Adrenal gland (tissue), 12 donors: ENCODE data around the gene SYNM. TPM values are rescaled to one million over a fixed set of nuclear protein-coding genes. Genes with fewer than 3 reads are reported as not detected.

Experiments used
- DNase-seq, 7 donors: peaks; one replicate each; pipeline ENCODE4 v3.0.0-alpha.2; 2019 to 2020
- H3K27ac ChIP-seq, 5 donors: fragments of 200-600 bp; sonication (generic) in 4 of 5; 1 replicate in 3 of 5; 2 replicates in 2 of 5; pipeline versions ENCODE4 v1.5.1 to v1.8.0; 2016 to 2020; ENCODE audit warnings: mild to moderate bottlenecking in 1 of 5
- H3K27me3 ChIP-seq: fragments of 200-600 bp; 2 replicates; pipeline ENCODE4 v1.8.0; 2021
- H3K36me3 ChIP-seq, 2 donors: fragments of 200-600 bp; replicated peaks in 1 of 2; 1 replicate in 1 of 2; 2 replicates in 1 of 2; pipeline versions ENCODE4 v1.5.1 to v1.8.0; 2018 to 2022
- H3K4me1 ChIP-seq, 2 donors: fragments of 200-600 bp; replicated peaks in 1 of 2; 1 replicate in 1 of 2; 2 replicates in 1 of 2; pipeline versions ENCODE4 v1.5.1 to v1.8.0; 2018 to 2021
- H3K4me3 ChIP-seq, 4 donors: fragments of 200-600 bp; sonication (generic) in 3 of 4; one replicate each; pipeline ENCODE4 v1.5.1; 2016 to 2018
- H3K9me3 ChIP-seq, 3 donors: fragments of 200-600 bp; sonication (generic) in 1 of 3; replicated peaks in 1 of 3; 1 replicate in 2 of 3; 2 replicates in 1 of 3; pipeline versions ENCODE4 v1.5.1 to v1.8.0; 2016 to 2021
- POLR2A ChIP-seq, 2 donors: fragments of 450-650 bp; IDR thresholded peaks; one replicate each; pipeline ENCODE4 v1.6.1; 2017; ENCODE audit warnings: antibody characterized with exemption in 2 of 2, mild to moderate bottlenecking in 2 of 2, moderate library complexity in 1 of 2
- WGBS, 4 donors: extraction: QIAGEN DNeasy Blood & Tissue Kit in 2 of 4; methylation state at CpG; one replicate each; pipeline versions ENCODE4 v1.1.5 to v1.1.7; 2013 to 2017; 5-methylcytosine and 5-hydroxymethylcytosine counted together
- intact Hi-C, 2 donors: fragments of 100-400 bp; cut with DNase I; formaldehyde crosslinking; loops; one replicate each; pipeline versions ENCODE4 v1.14.1 to v1.15.0; 2022 to 2023
- polyA plus RNA-seq, 3 donors: library from polyadenylated mRNA; stranded (reverse); fragments of 200-250 nt in 2 of 3; fragments of 350-450 nt in 1 of 3; fragmentation: Illumina TruSeq in 1 of 3; extraction: RNeasy Lipid Tissue Mini Kit (QIAGEN cat#74804) in 1 of 3; gene quantifications; one replicate each; pipeline ENCODE4 v1.2.3, GENCODE V29; 2013 to 2014
- total RNA-seq, 9 donors: library from RNA; depleted of rRNA in 4 of 9; stranded (reverse); fragments of >200 nt in 4 of 9; fragments of 120-200 nt in 1 of 9; fragmentation: NEBNext Ultra II Directional in 1 of 9; extraction: Animal tissue kit (Norgen Biotek cat#: 25700) in 1 of 9; gene quantifications; one replicate each; pipeline versions ENCODE4 v1.1.0 to v1.2.4, GENCODE V29; 2013 to 2023
- TF ChIP-seq, protein P1 (sequence below), 6 experiments: fragments of 450-650 bp in 4 of 6; fragments of 200-600 bp in 2 of 6; sonication (generic) in 1 of 6; IDR thresholded peaks; 1 replicate in 5 of 6; 2 replicates in 1 of 6; pipeline versions ENCODE4 v1.5.1 to v1.8.0; 2016 to 2021; ENCODE audit warnings: antibody characterized with exemption in 6 of 6, mild to moderate bottlenecking in 2 of 6, moderate library complexity in 1 of 6
- donor health status: healthy with polysubstance abuse.
- donor health status: Bipolar disorder and iron deficiency.
- donor health status: DM: yes; HTN: yes; CAD: no.
- donor health status: DM: no; HTN: no; CAD: no.
- donor health status: DM: no; HTN: no; CAD: no.
- donor health status: DM: yes; HTN: yes; CAD: no.

The SYNM gene
- total and polyA plus RNA-seq, 12 donors: 9.3 to 44.6 (median 33.2) TPM

DNA sequence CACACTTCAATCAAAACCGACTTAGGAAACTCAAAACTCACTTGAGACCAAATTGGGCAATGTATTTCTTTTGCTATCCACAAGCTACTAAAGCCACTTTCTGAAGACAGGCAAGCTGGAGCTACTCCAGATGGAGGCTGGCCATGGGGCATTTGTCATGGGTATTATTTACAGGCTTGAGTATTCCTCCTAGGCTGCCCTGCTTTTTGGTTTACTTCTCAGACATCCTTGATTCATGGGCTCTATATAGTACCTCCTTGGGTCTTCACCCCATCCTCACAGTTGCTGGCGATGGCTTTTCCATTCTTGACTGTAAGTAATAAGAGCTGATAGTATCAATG lies 18.6 kb upstream of the SYNM start:
- peak in 2 of 7 donors; percentile 44 to 62 for DNase-seq
- Histone ChIP-seq H3K9me3 (no peaks in the 10 kb centered on the region), H3K36me3 (no peaks in the 10 kb centered on the region), H3K4me3 (no peak overlapping the region), H3K4me1 (no peaks in the 10 kb centered on the region), H3K27me3 (no peaks in the 10 kb centered on the region), H3K27ac (no peak overlapping the region)
- intact Hi-C loops: no loop called here
- WGBS, 4 donors: 88 to 95% (median 92%) methylated on average over 2 of the region's 2 CpGs
- TF ChIP-seq, protein P1, sequence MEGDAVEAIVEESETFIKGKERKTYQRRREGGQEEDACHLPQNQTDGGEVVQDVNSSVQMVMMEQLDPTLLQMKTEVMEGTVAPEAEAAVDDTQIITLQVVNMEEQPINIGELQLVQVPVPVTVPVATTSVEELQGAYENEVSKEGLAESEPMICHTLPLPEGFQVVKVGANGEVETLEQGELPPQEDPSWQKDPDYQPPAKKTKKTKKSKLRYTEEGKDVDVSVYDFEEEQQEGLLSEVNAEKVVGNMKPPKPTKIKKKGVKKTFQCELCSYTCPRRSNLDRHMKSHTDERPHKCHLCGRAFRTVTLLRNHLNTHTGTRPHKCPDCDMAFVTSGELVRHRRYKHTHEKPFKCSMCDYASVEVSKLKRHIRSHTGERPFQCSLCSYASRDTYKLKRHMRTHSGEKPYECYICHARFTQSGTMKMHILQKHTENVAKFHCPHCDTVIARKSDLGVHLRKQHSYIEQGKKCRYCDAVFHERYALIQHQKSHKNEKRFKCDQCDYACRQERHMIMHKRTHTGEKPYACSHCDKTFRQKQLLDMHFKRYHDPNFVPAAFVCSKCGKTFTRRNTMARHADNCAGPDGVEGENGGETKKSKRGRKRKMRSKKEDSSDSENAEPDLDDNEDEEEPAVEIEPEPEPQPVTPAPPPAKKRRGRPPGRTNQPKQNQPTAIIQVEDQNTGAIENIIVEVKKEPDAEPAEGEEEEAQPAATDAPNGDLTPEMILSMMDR (IDR thresholded peaks at IDR 0.05): no peak
- no peak for TF ChIP-seq POLR2A (IDR thresholded peaks at IDR 0.05)

DNA sequence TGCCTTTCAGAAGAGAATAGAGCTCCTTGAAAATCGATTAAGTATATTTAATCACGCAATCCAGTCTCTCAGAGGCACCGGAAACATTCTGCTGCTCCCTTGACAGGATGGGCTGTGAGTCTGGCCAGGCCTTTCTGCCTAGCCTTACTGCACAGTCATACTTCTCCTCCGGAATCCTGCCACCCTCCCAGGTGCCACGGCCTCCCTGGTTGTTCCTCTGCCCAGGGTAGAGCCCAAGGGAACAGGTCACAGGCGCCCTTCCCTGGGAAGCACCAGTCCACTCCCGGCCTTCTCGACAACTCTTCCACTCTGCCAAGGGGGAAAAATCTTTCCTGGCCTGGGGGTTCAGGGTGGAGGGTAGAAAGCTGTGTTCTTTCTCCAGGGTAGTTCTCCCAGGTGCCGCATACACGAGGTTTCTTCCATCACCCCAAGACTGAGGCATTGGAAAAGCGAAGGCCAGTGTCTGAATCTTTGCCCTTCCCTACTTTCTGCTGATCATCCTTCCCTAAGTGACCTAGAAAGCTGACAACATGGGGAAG lies 17.4 kb upstream of the SYNM start:
- no peaks in the 10 kb centered on the region for H3K9me3 ChIP-seq
- H3K4me1 ChIP-seq: no peaks in the 10 kb centered on the region
- TF ChIP-seq, protein P1 (IDR thresholded peaks at IDR 0.05): no peak
- no peak for TF ChIP-seq POLR2A (IDR thresholded peaks at IDR 0.05)
- H3K4me3 ChIP-seq: no peak overlapping the region
- H3K27me3 ChIP-seq: no peaks in the 10 kb centered on the region
- intact Hi-C loops: no loop called here
- no peak overlapping the region for H3K27ac ChIP-seq
- no peaks in the 10 kb centered on the region for H3K36me3 ChIP-seq
- 90 to 94% (median 91%) methylated on average over 11 of the region's 11 CpGs for WGBS, 4 donors
- DNase-seq: peak in 1 of 7 donors; percentile 28

DNA sequence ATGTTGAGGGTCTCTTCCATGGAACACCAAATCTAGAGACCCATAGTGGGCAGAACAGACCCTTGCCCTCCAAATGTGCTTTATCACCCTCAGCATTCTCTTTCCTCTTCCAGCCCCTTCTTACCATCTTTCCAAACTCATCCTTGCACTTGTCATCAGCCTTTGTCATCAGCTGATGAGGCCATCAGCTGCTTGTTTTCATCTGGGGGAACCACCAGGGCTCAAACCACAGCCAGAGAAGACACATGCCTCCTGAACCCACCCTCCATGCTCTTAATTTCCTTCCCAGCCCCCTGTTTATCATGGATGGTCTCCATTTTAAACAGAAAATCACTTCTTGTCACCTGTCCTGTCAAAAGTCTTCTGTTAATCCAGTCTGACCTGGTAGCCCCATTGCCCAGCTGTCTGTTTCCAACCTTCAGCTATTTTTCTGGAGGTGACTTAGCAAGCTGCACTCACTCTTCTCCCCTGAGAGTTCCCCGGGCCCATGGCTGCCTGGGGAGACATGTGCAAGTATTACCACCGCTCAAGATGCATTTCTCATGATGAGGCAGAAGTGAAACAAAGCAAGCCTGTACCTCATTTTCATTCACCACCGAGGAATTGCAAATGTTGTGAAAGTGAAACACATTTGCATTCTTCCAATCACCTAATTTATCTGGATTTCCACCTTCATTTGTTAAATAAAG lies 14.7 kb upstream of the SYNM start:
- TF ChIP-seq, protein P1 (IDR thresholded peaks at IDR 0.05): no peak
- TF ChIP-seq POLR2A (IDR thresholded peaks at IDR 0.05): no peak
- intact Hi-C loops: no loop called here
- WGBS, 4 donors: 69 to 76% (median 71%) methylated on average over 3 of the region's 3 CpGs
- DNase-seq: no peak
- no peak overlapping the region for H3K4me3 ChIP-seq
- no peaks in the 10 kb centered on the region for H3K36me3 ChIP-seq
- H3K27ac ChIP-seq: no peak overlapping the region
- no peaks in the 10 kb centered on the region for H3K9me3 ChIP-seq
- H3K4me1 ChIP-seq: no peaks in the 10 kb centered on the region
- H3K27me3 ChIP-seq: no peaks in the 10 kb centered on the region

DNA sequence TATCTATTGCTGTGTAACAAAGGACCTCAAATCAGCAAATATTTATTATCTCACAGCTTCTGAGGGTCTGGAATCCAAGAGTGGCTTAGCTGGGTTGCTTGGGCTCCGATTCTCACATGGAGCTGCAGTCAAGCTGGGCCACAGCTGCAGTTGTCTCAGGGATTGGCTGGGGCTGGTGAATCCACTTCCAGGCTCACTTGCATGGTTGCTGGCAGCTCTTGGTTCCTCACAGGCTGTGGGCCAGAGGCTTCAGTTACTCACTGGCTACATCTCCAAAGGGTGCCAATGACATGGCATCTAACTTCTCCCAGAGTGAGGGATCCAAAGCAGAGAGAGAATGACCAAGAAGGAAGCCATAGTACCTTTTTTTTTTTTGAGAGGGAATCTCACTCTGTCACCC lies 13.9 kb upstream of the SYNM start:
- Histone ChIP-seq H3K27me3 (no peaks in the 10 kb centered on the region), H3K4me1 (no peaks in the 10 kb centered on the region), H3K36me3 (no peaks in the 10 kb centered on the region), H3K9me3 (no peaks in the 10 kb centered on the region), H3K4me3 (no peak overlapping the region), H3K27ac (no peak overlapping the region)
- 67 to 100% (median 95%) methylated on average over 1 of the region's 1 CpG for WGBS, 4 donors
- no peak for TF ChIP-seq POLR2A (IDR thresholded peaks at IDR 0.05)
- intact Hi-C loops: no loop called here
- DNase-seq: peak in 1 of 7 donors; percentile 23
